HG03565 (cell line): Measurements from ENCODE around the gene RGS10.
"Not testable (repeated sequence)": the region's sequence is repeated elsewhere in the genome, so short reads cannot be mapped to it uniquely, and the experiment has no call there.

ENCODE experiments used
- ATAC-seq: cut with Tn5 transposase; IDR thresholded peaks from one replicate; pipeline ENCODE4 v1.9.1; 2021; ENCODE audit warnings: mild to moderate bottlenecking, moderate library complexity; ENCODE audit not compliant: unreplicated experiment

RGS10 gene

GRCh38 chr10:119539359-119539825 lies 3.1 kb downstream of the RGS10 start:
- no peak for ATAC-seq

GRCh38 chr10:119538632-119539358 lies 3.7 kb downstream of the RGS10 start:
- ATAC-seq, result no peak

GRCh38 chr10:119537953-119538630 lies 4.4 kb downstream of the RGS10 start:
- no peak for ATAC-seq

- no peak for ATAC-seq
Measured at GRCh38 chr10:119536508-119537025, 6.0 kb downstream of the RGS10 start.

DNA sequence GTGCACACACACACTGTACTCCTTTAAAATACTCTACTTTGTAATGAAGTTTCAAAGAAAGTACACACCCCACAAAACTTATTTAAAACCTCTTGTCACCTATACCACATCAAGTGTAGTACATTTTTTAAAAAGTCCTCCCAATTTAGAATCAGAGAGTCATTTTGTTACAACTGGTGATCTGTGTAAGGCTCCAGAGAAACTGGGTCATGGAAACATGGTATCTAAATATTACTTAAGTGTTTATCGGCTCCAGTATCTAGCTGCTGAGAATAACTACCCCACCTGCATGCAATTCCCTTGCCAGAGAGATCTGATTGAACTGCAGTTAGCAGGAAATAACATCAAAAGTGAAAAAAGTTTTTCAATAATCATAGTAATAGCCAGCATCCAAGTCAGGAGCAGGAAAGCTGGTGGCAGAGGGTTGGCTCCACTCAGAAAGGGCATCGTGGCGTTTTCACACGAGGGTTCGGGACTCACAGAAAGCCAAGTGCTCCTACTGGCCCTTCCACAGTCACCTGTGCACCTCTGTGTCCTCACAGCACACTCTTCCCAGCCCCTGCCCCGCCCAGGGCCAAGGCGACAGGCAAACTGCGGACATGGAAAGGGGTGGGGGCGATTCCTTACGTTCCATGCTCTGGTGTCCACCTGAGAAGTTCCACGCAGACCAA lies 6.5 kb downstream of the RGS10 start:
- no peak for ATAC-seq

DNA sequence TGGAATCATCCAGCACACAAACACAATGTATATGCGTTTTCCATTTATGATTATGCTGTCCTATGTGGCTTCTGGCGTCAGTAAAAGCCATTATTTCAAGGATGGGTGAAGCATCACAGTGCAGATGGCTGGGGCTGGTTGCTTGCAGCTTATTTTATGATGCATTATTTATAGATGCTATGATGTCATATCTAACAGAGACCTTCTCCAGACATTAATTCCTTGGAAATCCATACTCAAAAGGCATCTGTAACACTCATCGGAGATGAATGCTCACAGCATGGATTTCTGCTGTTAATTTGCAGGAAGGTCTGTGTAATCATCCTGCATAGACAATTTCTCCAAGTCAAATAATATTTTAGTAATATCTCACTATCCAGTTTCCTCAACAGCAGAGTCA lies 7.2 kb downstream of the RGS10 start:
- no peak for ATAC-seq

DNA sequence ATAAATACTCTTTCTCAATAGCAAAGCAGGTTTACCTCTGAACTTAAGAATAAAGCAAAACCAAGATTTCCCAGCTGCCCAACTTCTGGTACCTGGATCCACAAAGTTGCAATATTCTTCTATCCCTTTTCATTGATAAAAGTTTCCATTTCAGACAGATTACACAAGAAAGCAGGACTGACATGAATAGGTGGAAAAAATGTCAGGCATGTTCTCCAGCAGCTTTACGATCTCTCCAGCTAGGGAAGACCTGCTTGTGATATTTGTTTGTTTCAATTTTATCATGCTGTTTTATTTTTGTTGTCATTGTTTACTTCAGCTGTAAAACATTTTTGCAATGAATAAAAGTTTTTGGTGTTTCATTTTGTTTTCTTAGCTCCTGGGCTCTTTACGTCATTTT lies 9.0 kb downstream of the RGS10 start:
- no peak for ATAC-seq

- ATAC-seq, result not testable (repeated sequence)
Measured at GRCh38 chr10:119532791-119533190, 9.7 kb downstream of the RGS10 start.

DNA sequence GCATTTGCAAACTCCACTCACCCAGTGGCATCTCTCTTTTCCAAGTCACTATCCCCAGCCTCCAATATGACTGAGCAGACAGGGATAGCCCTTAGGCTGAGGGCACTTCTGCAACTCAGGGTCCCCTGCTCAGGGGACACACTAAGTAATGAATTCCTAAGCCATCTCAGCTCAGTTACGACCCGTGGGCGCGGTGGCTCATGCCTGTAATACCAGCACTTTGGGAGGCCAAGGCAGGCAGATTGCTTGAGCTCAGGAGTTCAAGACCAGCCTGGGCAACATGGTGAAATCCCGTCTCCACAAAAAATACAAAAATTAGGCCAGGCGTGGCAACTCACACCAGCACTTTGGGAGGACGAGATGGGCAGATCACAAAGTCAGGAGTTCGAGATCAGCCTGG lies 10.3 kb downstream of the RGS10 start:
- not testable (repeated sequence) for ATAC-seq

GRCh38 chr10:119531067-119531466 lies 11.5 kb downstream of the RGS10 start:
- no peak for ATAC-seq

- not testable (repeated sequence) for ATAC-seq
Measured at GRCh38 chr10:119528663-119529237, 13.8 kb downstream of the RGS10 start.

- ATAC-seq, result no peak
Measured at GRCh38 chr10:119526621-119527592, 15.6 kb downstream of the RGS10 start.

DNA sequence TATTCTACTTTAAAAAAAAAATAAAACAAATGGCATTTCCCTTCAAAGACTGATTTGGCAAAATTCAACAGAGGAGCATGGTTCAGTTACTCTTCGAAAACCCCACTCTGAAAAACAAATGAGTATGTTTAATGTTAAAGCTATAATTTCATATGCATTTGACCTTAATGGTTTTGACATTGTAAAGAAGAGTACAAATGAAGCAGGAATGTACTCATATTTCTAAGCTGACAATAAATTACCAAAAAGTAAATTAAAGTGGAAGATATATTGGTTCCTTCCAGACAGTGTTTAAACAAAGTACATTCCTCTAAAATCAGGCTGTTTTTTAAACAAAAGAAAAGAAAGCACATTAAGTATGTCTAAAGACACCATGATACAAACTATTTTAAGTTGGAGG lies 16.4 kb downstream of the RGS10 start:
- ATAC-seq, result no peak

GRCh38 chr10:119525116-119525515 lies 17.4 kb downstream of the RGS10 start:
- ATAC-seq, result no peak

- ATAC-seq, result no peak
Measured at GRCh38 chr10:119524720-119525070, 17.8 kb downstream of the RGS10 start.

DNA sequence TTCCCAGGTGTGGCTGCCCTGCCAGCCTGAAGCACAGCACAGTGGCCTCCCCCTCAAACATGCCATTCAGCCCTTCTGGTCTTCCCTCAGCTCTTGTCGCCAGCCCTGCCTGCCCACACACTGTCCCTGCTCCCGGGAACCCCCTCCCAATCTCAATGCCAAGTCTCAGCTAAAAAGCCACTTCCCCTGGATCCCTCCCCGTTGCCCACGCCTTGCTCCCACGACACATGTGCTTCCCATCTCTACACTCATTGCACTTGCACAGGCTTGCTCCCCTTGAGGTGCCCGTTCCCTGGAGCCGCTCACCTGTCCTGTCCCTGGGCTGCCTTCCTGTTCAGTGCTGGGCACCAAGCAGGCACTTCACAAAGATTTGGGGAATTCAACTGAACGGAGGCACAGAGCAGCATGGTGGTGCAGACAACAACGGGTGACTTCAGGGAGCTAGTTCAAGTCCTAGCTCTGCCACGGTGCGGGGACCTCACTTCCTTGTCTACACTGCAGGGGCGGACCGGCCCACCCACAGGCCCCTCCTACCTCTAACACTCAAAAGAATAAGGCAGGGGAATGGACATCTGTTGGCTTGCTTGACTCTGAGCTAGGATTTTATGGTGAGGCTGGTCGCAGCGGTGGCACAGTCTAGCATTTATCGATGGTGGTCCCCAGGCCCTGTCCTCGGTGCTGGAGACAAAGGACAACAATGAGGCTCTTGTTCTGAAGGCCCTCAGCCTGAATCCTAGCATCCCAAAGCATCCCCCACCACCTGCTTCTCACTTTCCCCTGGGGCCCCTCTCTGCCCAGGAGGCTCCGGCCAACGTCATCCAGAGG lies 18.4 kb downstream of the RGS10 start:
- no peak for ATAC-seq

- no peak for ATAC-seq
Measured at GRCh38 chr10:119522747-119523426, 19.6 kb downstream of the RGS10 start.

DNA sequence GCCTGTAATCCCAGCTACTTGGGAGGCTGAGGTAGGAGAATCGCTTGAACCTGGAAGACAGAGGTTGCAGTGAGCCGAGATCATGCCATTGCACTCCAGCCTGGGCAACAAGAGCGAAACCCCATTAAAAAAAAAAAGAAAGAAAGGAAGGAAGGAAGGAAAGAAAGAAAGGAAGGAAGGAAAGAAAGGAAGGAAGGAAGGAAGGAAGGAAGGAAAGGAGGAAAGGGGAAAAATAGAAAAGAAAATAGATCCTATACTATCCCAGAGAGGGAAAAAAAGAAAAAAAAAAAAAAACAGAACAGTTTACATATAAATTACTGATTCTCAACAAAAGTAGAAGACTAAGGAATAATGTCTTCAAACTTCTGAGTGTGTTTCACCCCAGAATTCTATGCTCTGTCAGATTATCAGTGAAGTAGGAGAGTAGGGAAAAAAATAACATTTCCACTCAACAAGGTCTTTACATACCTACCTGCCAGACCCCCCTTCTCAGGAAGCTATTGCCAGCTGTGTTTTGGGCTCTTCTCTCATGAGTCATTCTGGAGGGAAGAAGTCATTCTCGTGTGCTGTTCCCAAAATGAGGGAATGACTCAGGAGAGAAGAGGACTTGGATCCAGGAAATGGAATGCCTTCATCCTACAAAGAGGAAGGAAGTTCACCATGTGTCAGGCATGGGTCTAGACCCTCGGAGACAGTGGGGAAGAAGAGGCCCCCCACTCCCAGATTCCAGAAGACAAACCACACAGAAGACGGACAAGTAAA lies 20.9 kb downstream of the RGS10 start:
- ATAC-seq, result no peak
